Kidney tubule cell (primary cell): ENCODE measurements around the gene NFU1.

ENCODE experiments used
- DNase-seq: peaks from one replicate; pipeline ENCODE4 v3.0.0-alpha.2; 2018; ENCODE audit warnings: low spot score

The NFU1 gene

GRCh38 chr2:69436938-69437750, at the start of gene NFU1:
Gene NFU1, minus strand, starts transcription at chr2:69437435. Its CDS starts 13 bp downstream, at chr2:69437422.
- DNase-seq = peak; percentile 96

- peak; percentile 87 for DNase-seq
Measured at GRCh38 chr2:69483696-69484095, 46.5 kb upstream of the NFU1 start.

DNA sequence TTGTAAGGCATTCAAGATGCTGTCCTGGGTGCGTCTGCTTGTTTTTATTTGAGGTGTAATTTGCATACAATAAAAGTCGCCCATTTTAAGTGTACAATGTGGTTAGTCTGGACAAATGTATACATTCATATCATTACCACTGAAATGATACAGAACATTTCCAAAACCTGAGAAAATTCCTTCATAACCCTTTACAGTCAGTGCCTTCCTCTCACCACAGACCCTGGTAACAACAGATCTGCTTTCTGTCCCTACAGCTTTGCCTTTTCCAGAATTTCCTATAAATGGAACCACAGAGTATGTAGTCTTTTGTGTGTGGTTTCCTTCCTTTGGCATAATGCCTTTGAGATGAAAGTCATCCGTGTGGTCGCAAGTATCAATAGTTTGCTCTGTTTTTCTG, 45.8 kb upstream of the NFU1 start:
- peak; percentile 4 for DNase-seq

DNA sequence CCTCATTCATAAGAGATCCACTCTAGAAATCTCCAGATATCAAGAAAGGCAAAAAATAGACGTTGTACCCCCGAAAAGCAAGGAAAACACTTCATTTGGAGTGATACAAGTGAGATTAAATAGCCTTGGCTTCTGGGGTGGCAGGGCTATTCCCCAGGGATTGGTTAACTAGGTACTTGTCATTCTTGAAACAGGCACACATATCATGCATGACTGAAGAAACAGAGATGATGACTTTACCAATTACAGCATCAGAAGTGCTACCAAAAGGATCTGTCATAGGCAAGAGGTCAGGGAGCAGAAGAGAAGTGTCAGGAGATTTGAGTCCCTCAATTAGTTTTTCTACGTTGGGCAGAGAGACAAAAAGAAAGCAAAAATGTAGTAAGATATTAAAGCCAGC, 45.2 kb upstream of the NFU1 start:
- DNase-seq = peak; percentile 83

DNA sequence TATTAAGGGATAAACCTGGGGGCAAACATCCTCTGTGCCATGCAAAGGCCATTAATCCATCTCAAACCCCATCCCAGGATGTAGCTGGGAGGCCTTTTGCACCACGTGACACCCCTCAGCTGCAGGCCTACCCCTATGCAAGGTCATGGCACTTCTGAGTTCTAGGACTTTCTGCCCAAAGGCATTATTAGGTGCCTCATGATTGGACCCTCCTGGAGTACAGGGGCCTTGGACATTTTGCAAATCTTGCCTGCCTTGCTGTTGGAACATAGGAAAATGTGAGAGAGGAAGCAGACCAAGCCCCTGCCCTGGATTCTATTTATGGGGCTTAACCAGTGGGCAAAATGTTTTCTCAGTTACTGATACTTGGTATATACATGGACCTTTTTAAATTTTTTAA, 44.2 kb upstream of the NFU1 start:
- DNase-seq = no peak

- no peak for DNase-seq
Measured at GRCh38 chr2:69477627-69478026, 40.4 kb upstream of the NFU1 start.

DNA sequence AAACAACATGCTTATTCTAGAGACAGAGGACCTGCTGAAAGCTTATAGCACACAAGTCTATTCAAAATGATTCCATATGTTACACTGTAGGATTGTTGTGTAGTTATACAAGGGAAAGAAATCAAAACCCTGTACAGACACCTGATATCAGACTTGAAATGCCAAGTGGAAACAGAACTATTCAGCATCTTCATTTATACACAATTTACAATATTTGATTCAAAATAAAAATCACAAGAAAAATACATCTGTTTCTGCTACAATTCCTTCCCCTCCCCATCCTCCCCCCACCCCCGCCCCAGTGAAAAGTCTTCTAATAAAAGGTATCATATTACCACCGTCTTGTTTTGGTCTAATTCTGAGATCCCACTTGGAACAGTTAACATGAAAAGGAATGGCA, 37.5 kb upstream of the NFU1 start:
- no peak for DNase-seq

DNA sequence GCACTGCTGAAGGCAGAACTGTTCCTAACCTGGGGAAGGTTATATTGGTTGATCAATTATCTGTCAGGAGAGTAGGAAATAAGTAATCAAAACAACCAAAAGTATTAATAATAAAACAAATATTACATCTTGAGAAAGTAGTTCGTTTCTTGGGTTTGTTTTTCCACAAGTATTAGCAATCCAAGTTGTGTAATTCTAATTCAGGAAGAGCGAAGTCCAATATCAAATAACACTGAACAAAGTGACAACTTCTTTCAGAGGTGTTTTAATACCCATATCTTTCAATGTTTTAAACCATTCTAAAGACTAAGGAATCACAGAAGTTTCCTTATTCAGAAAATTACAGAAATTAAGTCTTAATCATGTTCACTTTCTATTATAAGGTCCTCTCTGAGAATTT, 34.6 kb upstream of the NFU1 start:
- no peak for DNase-seq

DNA sequence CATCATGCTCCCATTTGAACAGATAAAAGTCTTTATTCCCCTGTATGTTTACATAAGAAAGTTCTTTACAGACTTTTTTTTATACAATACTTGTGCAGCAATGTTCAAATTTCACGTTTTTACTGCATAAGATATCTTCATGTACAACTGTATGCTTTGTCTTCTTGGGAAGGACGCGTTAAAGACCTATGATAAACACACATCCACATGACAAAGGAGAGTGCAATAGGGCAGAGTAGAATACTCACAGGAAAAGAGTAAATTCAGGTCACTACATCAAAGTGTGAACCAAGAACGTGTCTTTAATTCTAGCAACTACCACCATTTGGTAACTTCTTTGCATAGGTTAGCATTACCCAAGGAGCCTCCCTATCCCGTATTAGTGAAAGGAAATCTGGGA, 33.7 kb upstream of the NFU1 start:
- DNase-seq = no peak

DNA sequence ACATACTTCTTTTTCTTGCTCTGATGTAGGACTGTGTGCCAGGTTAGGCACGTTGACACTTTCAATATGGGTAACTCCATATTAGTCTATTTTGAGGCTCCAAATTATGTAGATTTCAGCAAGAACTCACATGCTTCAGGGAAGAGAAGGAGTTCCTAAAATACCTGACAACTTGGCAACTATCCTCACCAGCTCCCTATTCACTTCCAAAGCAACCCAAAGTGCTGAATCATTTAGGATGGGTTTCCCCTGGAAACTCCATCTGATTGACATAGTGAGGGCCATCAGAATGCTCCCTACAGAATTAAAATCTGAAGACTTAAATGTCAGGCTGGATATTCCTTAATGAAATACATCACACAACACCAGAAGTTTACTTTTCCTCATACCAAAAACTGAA, 32.5 kb upstream of the NFU1 start:
- no peak for DNase-seq

DNA sequence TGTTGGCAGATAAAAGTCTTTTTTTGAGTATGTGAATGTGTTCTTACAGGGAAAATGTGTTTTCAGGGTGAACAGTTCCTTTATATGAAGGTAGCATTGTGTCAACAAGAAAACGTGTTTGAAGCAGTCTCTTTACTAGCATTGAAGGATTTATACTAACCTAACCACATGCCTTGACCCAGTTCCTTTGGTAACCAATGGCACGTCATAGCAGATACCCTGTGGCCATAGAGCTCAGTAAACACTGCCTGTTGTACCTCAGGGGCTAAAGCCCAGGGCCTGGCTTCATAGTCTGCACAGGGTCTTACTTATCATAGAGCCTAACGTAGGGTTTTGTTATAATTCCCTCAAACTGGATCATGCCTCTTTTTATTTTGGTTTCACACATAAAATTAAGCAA, 32.1 kb upstream of the NFU1 start:
- no peak for DNase-seq

DNA sequence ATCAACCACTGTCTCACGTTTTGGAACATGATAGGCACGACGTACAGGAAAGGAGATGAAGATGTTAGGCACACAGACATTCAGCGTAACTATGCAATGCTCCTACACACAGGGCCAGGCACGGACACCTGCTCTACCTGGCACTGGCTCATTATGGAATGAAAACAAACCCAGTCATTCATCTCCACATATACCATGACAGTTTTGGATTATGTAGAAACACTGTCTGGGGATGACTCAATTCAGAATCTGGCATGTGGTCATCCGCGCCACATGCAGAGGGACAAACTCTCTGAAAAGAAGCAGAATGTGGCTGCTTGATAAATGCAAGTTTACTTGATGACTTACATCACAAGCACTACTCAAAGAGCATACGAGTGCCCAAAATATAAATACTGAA, 29.5 kb upstream of the NFU1 start:
- no peak for DNase-seq

DNA sequence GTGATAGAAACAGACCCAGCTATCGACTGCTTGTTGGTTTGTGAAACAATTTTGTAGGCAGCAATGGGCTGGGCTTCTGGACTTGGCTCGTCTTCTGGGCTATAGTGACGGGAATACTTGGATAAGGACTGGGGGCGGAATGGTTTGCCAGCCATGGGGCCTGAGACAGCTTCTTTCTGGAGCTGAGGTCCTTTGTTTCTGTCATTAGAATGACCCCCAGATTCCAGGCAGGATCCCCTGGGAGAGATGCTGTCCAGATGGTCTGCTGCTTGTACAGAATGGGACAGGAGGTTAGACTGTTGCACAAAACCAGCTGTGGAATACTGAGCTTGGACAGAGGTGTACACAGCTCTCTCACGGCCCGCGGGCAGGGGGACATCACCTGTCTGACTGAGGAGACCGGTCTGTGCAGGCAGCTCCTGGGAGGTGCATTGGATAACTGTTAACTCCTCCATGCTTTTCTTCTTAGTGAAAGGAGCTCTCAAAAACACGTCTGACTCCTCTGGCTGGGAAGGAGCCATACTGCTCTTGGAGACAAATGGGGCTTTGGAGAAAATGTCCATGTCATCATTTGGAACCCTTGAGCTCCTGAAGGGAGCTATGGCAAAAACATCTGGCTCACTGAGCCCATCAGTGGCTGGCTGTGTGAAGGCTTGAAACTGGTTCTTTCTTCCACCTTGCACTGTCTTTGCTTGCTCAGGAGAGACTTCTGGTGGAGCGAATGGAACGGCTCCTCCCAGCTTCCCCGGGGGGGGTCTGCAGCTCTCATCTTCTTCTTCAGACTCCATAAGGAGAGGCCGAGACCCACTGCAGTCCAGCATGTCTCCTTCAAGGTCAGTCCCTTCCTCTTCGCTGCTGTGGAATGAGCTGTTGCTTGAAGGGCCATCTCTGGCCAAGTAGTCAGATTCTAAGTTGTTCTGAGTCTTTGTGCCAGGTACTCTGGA, 28.6 kb upstream of the NFU1 start:
- DNase-seq = no peak

- DNase-seq = no peak
Measured at GRCh38 chr2:69464575-69464974, 27.3 kb upstream of the NFU1 start.

GRCh38 chr2:69462780-69463179, 25.5 kb upstream of the NFU1 start:
- no peak for DNase-seq

DNA sequence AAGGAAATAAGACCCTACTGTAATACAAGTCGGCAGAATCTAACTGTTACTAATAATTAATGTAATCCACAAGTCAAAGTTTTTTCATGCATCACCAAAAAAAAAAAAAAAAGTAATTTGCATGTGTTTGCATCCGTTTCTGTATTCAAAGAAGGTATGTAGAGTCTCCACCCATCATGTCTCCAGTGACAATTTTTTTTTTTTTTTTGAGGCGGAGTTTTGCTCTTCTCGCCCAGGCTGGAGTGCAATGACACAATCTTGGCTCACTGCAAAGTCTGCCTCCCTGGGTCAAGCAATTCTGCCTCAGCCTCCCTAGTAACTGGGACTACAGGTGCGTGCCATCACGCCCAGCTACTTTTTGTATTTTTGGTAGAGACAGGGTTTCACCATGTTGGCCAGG, 24.2 kb upstream of the NFU1 start:
- no peak for DNase-seq

- DNase-seq = no peak
Measured at GRCh38 chr2:69459936-69460335, 22.7 kb upstream of the NFU1 start.

DNA sequence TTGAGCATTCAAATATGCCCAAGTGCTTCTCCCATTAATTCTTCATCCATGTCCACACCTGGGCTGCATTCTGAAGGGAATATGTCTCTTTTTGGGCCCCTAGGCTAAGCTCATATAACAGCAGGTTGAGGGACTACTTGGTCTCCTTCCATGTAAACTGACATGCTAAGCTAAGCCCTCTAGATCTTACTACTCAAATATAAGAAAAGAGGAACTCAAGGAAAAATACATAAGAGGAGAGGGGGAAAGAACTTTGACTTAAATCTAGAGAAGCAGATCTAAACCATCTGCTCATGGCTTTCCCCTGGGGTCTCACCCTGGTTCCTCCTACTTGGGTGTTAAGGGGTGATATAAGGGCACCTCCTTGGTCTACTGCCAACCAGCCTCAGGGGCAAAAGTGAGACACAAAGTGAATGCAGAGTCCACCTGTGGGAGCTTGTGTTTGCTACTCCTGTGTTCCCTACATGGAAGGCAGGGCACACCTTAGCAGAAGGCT, 19.8 kb upstream of the NFU1 start:
- DNase-seq = no peak

DNA sequence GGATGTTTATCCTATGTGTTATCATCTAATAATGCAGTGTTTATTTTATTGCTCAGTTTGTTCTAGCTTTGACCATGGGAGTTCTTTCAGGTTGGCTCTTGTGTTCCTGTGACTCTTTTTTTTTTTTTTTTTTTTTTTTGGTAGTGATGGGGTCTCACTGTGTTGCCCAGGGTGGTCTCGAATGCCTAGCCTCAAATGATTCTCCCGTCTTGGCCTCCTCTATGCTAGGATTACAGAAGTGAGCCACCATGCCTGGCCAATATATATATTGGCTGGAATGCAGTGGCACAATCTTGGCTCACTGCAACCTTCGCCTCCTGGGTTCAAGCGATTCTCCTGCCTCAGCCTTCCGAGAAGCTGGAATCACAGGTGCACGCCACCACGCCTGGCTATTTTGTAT, 18.9 kb upstream of the NFU1 start:
- DNase-seq = no peak

DNA sequence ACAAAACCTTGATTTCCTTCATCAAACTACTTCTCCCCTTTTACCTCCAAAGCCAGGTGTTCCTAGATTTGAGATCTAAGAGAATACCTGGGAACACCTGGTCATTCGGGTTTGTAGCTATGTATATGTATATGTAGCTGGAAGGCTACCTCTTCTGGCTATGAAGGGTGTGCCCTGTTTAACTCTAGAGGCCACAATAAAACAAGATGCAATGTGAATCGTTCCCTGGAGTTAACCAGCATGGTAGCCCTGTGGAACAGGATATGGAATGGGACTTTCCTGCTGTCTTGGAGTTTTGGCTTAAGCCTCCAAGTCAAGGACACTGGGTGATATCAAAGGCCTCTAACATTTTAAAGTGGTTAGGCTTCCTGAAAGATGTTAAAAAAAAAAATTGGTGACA, 17.7 kb upstream of the NFU1 start:
- no peak for DNase-seq

- DNase-seq = no peak
Measured at GRCh38 chr2:69453475-69454129, 16.4 kb upstream of the NFU1 start.

DNA sequence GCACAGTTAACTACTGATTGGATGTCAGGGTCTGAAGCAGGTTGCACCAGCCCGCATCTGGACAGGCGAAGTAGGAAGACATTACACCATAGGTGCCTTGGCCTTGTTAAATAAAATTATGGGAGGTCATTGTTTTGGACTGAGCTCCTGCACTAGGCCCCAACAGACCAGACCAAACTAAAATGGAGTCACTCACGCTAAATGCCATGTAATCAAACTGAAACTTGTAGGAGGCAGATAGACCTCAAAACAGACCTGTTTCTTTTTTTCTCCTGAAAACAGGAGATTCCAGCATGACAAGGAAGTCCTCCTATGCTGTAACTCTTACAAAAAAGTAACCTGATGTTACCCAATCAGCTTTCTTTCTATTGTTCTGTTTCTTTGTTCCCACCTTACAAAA, 15.5 kb upstream of the NFU1 start:
- no peak for DNase-seq
